ENCODE data around the gene EED. TPM values are rescaled to one million over a fixed set of nuclear protein-coding genes. Genes with fewer than 3 reads are reported as not detected.

Gene EED
- polyA plus RNA-seq, 1 experiment, result 5.7 TPM

DNA sequence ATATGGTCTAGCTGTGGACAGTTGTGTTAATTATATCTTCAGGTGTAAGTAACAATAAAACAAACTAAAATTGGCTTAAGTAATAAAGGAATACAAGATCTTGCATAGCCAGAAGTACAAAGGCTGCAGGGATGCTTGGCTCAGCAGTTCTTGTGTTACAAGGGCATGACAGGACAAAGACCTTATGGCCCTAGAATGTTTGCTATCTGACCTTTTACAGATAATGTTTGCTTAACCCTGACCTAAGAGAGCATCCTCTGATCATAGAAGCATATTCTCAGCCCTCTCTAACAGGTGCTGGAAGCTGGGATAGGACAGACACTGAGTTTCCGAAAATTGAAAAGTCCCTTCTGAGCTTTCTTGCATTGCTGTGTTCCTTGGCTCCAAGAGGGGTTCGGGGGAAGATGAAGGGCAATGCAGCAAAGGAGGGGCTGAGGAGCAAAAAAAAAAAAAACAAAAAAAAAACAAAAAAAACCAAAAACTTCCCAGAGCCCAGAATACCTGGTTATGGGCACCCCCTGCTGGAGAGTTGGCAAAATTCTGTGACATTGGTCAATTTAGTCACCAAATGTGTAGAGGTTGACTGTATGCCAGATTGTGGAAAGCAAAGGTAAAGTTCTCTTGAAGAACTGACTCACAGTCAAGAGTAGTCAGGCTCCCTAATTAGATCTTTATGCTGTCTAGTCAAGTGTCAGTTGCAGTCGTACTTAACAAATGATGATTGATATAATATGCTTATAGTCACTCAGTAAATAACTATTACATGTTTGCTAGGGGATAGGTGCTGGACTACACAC is 47.1 kb downstream of the EED start:
- TF ChIP-seq, protein P1, sequence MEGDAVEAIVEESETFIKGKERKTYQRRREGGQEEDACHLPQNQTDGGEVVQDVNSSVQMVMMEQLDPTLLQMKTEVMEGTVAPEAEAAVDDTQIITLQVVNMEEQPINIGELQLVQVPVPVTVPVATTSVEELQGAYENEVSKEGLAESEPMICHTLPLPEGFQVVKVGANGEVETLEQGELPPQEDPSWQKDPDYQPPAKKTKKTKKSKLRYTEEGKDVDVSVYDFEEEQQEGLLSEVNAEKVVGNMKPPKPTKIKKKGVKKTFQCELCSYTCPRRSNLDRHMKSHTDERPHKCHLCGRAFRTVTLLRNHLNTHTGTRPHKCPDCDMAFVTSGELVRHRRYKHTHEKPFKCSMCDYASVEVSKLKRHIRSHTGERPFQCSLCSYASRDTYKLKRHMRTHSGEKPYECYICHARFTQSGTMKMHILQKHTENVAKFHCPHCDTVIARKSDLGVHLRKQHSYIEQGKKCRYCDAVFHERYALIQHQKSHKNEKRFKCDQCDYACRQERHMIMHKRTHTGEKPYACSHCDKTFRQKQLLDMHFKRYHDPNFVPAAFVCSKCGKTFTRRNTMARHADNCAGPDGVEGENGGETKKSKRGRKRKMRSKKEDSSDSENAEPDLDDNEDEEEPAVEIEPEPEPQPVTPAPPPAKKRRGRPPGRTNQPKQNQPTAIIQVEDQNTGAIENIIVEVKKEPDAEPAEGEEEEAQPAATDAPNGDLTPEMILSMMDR (IDR thresholded peaks at IDR 0.05; ENCODE audit: insufficient read depth, low read depth, low read length), result peak; percentile 67
- DNase-seq (ENCODE audit: low read depth), result no peak
- POLR2A ChIA-PET, result no interaction called here
- CTCF ChIA-PET, result interaction anchor here (0.7 to 3.9 kb wide), 15 partner anchors 9 to 695 kb away, joined by 3 to 19 read pairs (median 4); partner anchors contain the start of genes CCDC83 and HIKESHI
- H3K36me3 ChIP-seq (ENCODE audit: control insufficient read depth, insufficient read depth, low read length), result no peaks in the 10 kb centered on the region
- H3K4me3 ChIP-seq (ENCODE audit: low read depth, low read length), result no peak overlapping the region
- no peaks in the 10 kb centered on the region for H3K27me3 ChIP-seq (ENCODE audit: control insufficient read depth, insufficient read depth, low read length)

DNA sequence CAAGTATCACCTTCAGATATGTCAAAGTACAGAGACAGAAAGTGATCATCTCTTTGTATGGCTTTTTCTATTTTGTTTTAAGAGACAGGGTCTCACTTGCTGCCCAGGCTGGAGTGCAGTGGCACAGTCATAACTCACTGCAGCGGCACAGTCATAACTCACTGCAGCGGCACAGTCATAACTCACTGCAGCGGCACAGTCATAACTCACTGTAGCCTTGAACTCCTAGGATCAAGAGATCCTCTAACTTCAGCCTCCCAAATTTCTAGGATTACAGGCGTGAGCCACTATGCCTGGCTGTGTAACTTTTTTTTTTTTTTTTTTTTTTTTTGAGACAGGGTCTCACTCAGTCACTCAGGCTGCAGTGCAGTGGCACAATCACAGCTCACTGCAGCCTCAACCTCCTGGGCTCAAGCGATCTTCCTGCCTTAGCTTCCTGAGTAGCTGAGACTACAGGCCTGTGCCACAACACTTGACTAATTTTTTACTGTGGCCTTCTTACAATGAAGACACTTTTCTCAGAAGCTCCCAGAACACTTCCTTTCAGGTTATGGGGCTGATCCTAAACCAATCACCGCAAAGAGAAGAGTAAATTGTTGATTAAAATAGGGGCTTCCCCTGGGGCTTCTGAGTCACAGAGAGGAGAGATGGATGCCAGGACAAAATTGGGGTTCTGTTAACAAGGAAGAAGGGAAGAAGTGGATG is 48.5 kb downstream of the EED start:
- Histone ChIP-seq H3K4me3 (ENCODE audit: low read depth, low read length) (no peak overlapping the region), H3K36me3 (ENCODE audit: control insufficient read depth, insufficient read depth, low read length) (no peaks in the 10 kb centered on the region), H3K27me3 (ENCODE audit: control insufficient read depth, insufficient read depth, low read length) (no peaks in the 10 kb centered on the region)
- ChIA-PET CTCF (interaction anchor here (0.9 to 3.9 kb wide), 6 partner anchors 9 to 596 kb away, joined by 3 to 19 read pairs (median 4); partner anchors contain the start of genes CCDC83 and HIKESHI), POLR2A (interaction anchor here (0.5 to 0.7 kb wide), 2 partner anchors 337 to 438 kb away, joined by 3 to 14 read pairs; partner anchors contain the start of gene CCDC83)
- TF ChIP-seq, protein P1 (IDR thresholded peaks at IDR 0.05; ENCODE audit: insufficient read depth, low read depth, low read length), result no peak
- no peak for DNase-seq (ENCODE audit: low read depth)

DNA sequence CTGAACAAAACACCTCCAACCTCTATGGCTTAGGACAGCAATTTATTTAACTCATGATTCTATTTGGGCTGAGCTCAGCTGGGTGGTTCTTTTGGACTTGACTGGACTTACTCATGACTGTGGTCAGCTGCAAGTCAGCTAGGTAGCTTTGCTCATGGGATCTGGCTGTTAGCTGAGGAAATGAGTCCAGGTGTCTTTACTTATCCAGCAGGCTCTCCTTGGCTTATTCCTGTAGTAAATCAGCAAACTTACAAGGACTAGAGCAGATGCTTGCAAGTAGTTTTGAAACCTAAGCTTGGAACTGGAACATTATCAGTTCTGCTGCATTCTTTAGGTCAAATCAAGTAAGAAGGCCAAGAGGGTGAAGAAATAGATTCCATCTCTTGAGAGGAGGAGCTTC is 49.5 kb downstream of the EED start:
- ChIA-PET POLR2A (interaction anchor here (0.5 kb wide), 1 partner anchor 439 kb away, joined by 3 read pairs; the partner anchor contains the start of gene CCDC83), CTCF (interaction anchor here (0.9 to 3.9 kb wide), 5 partner anchors 8 to 439 kb away, joined by 3 to 19 read pairs (median 4); partner anchors contain the start of gene CCDC83)
- TF ChIP-seq, protein P1 (IDR thresholded peaks at IDR 0.05; ENCODE audit: insufficient read depth, low read depth, low read length), result no peak
- Histone ChIP-seq H3K4me3 (ENCODE audit: low read depth, low read length) (no peak overlapping the region), H3K36me3 (ENCODE audit: control insufficient read depth, insufficient read depth, low read length) (no peaks in the 10 kb centered on the region), H3K27me3 (ENCODE audit: control insufficient read depth, insufficient read depth, low read length) (no peaks in the 10 kb centered on the region)
- no peak for DNase-seq (ENCODE audit: low read depth)

DNA sequence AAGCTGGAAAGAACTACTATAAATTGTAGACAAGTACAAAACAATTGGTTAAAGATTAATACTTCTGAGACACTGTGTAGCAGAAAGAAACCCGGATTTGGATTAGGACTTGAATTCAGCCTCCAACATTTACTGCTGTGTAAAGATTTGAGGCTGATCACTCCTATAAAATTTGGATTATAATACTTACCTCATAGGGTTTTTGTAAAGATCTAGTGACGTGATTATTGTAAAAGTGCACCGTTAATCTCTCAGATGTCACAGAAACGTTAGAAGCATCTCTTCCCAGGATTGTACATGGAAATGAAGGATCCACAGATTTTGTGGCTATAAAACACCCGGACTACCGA is 57.2 kb downstream of the EED start:
- no peak for DNase-seq (ENCODE audit: low read depth)
- Histone ChIP-seq H3K27me3 (ENCODE audit: control insufficient read depth, insufficient read depth, low read length) (no peaks in the 10 kb centered on the region), H3K36me3 (ENCODE audit: control insufficient read depth, insufficient read depth, low read length) (no peaks in the 10 kb centered on the region), H3K4me3 (ENCODE audit: low read depth, low read length) (peak overlapping the region; percentile 66; the same call in 1 of the 2 replicates)
- TF ChIP-seq, protein P1 (IDR thresholded peaks at IDR 0.05; ENCODE audit: insufficient read depth, low read depth, low read length), result no peak
- POLR2A ChIA-PET, result no interaction called here
- CTCF ChIA-PET, result interaction anchor here (1.8 kb wide), 1 partner anchor 9 kb away, joined by 6 read pairs; no protein-coding TSS in a partner anchor

Measured in BJ (cell line).